ENCODE measurements around the gene TENT5C. TPM values are rescaled to one million over a fixed set of nuclear protein-coding genes. Genes with fewer than 3 reads are reported as not detected.

TENT5C gene
- total RNA-seq, 2 donors from 2014 or later, result 17.0 to 20.1 TPM

- no peak for TF ChIP-seq CTCF (IDR thresholded peaks at IDR 0.05)
- no peak for DNase-seq (ENCODE audit: low spot score)
- H3K36me3 ChIP-seq, result no peaks in the 10 kb centered on the region
- no peak overlapping the region for H3K4me3 ChIP-seq
- peaks cover 0 to 19% of the 10 kb centered on the region in 2 donors for H3K4me1 ChIP-seq
- H3K27me3 ChIP-seq, result no peaks in the 10 kb centered on the region
- no peak overlapping the region for H3K27ac ChIP-seq
- no peaks in the 10 kb centered on the region for H3K9me3 ChIP-seq
Observed at GRCh38 chr1:117633936-117634335, 28.1 kb downstream of the TENT5C start.

GRCh38 chr1:117634631-117635030 lies 28.8 kb downstream of the TENT5C start:
- H3K4me3 ChIP-seq, result no peak overlapping the region
- H3K27me3 ChIP-seq, result no peaks in the 10 kb centered on the region
- no peak for TF ChIP-seq CTCF (IDR thresholded peaks at IDR 0.05)
- no peaks in the 10 kb centered on the region for H3K9me3 ChIP-seq
- no peak overlapping the region for H3K27ac ChIP-seq
- DNase-seq (ENCODE audit: low spot score), result no peak
- peaks cover 0 to 19% of the 10 kb centered on the region in 2 donors for H3K4me1 ChIP-seq
- no peaks in the 10 kb centered on the region for H3K36me3 ChIP-seq

- no peak overlapping the region for H3K27ac ChIP-seq
- H3K36me3 ChIP-seq, result no peaks in the 10 kb centered on the region
- no peak for DNase-seq (ENCODE audit: low spot score)
Observed at GRCh38 chr1:117635805-117636204, 30.0 kb downstream of the TENT5C start.

DNA sequence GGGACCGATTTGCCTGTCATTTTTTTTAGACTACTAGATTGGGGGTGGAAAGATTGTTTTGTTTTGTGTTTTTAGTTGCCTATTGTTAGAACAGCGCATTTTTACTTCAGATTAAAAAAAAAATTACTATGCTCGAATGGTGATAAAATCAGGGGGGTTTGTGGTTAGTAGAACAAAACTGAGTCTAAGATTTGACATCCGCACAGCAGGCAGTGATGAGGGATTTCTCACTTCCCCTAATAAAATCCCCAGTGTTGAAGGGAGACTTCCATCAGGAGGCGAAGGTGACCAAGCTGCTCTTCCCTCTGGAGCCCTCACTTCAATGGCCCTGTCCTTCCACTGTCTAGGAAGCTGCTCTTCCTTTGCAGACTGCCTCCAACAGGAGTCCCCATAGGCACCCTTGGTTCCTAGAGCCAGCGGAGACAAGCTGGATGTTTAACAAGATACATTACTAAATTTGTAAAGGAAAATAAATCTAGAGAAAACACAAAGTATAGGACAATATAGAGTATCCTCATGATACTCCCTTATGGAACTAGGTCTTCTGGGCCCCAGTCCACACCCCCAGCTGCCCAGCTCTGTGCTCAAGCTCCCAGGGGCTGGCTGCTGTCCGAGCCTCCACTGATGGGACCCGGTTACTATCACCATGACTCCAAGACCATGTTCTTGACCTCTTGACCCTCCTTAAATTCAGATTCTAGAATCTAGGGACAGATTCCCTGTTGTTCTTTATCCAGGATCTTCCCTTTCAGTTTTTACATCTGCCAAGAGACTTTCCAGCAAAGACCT lies 31.0 kb downstream of the TENT5C start:
- Histone ChIP-seq H3K27me3 (no peaks in the 10 kb centered on the region), H3K27ac (no peak overlapping the region), H3K4me3 (no peak overlapping the region), H3K36me3 (no peaks in the 10 kb centered on the region), H3K4me1 (peaks cover 0 to under 1% of the 10 kb centered on the region in 2 donors), H3K9me3 (no peaks in the 10 kb centered on the region)
- no peak for TF ChIP-seq CTCF (IDR thresholded peaks at IDR 0.05)
- DNase-seq (ENCODE audit: low spot score), result no peak

More at GRCh38 chr1:117635805-117636204, 30.0 kb downstream of the TENT5C start:
- no peak for TF ChIP-seq CTCF (IDR thresholded peaks at IDR 0.05)
- H3K27me3 ChIP-seq, result no peaks in the 10 kb centered on the region
- H3K4me3 ChIP-seq, result no peak overlapping the region
- H3K4me1 ChIP-seq, result peaks cover 0 to 11% of the 10 kb centered on the region in 2 donors
- no peaks in the 10 kb centered on the region for H3K9me3 ChIP-seq

DNA sequence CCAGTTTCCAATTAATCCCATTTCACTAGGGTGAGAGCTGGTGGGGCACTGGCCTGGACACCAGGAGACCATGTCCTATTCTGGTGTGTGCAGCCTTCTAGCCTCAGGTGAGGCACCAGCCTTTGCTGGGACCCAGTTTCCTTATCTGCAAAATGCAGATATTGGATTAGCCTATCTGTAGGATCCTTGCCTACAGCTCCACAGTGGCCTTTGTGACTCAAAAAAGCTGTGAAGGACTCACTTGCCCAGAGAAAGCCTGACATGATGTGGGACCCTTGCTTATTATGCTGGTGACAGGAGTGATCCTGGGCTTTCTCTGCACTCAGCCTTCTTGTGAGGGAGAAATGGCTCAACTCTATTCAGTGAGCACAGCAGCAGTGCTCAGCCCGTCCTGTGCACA lies 32.3 kb downstream of the TENT5C start:
- DNase-seq (ENCODE audit: low spot score), result no peak
- Histone ChIP-seq H3K4me3 (no peak overlapping the region), H3K36me3 (no peaks in the 10 kb centered on the region), H3K27me3 (no peaks in the 10 kb centered on the region), H3K27ac (no peak overlapping the region), H3K4me1 (no peaks in the 10 kb centered on the region), H3K9me3 (no peaks in the 10 kb centered on the region)
- no peak for TF ChIP-seq CTCF (IDR thresholded peaks at IDR 0.05)

DNA sequence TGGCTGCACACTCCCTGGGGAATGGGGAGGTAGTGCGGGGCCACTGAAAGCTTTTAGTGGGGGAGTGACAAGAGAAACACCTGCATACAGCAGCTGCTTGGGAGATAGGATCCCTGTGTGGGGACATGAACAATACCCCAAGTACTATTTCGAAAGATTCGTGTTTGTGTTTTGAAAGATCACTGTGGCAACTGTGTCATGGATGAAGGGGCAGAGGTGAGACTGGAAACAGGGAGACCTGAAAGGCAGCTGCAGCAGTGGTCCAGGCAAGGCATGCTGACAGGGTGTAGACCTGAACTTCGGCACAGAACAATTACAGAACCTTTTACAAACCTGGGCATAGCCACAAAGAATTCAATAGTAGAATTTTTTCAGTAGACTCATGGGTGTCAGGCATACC lies 32.9 kb downstream of the TENT5C start:
- no peak for TF ChIP-seq CTCF (IDR thresholded peaks at IDR 0.05)
- Histone ChIP-seq H3K4me1 (no peaks in the 10 kb centered on the region), H3K9me3 (no peaks in the 10 kb centered on the region), H3K27ac (no peak overlapping the region), H3K4me3 (no peak overlapping the region), H3K36me3 (no peaks in the 10 kb centered on the region), H3K27me3 (no peaks in the 10 kb centered on the region)
- DNase-seq (ENCODE audit: low spot score), result no peak

Measured in right atrium auricular region (tissue), 2 donors.